A673 (cell line): ENCODE measurements around the gene TBPL1. TPM values are rescaled to one million over a fixed set of nuclear protein-coding genes. Genes with fewer than 3 reads are reported as not detected.

Source experiments
- BruUV-seq: library from RNA; stranded (reverse); fragments of 400-500 nt; replicated peaks from 2 replicates; lab custom pipeline; 2021; lab: Mats Ljungman, UMichigan
- CTCF ChIA-PET: fragments of 300-600 bp; sonication (Branson Sonifier 250); formaldehyde crosslinking; loops from one replicate; lab custom pipeline; 2022; ENCODE audit warnings: antibody characterized with exemption; lab: Charles Lee
- POLR2A ChIA-PET: fragments of 300-600 bp; sonication (Branson Sonifier 250); formaldehyde crosslinking; loops from one replicate; lab custom pipeline; 2022; ENCODE audit warnings: antibody characterized with exemption; ENCODE audit not compliant: low non-redundant PET; lab: Charles Lee
- DNase-seq: peaks from one replicate; pipeline ENCODE4 v3.0.0-alpha.2; 2015; ENCODE audit warnings: low spot score
- H3K27ac ChIP-seq: fragments of 200-600 bp; sonication (generic); 2 replicates; pipeline ENCODE4 v1.5.1; 2016; ENCODE audit warnings: mixed run types, low read depth, mild to moderate bottlenecking, mixed read lengths, antibody characterized with exemption, low read length; ENCODE audit not compliant: poor library complexity, severe bottlenecking
- H3K27me3 ChIP-seq: fragments of 200-600 bp; sonication (generic); replicated peaks from 2 replicates; pipeline ENCODE4 v1.6.1; 2017; ENCODE audit warnings: mixed run types, low read depth, mild to moderate bottlenecking, mixed read lengths, antibody characterized with exemption, low read length; ENCODE audit not compliant: insufficient read depth, poor library complexity
- H3K36me3 ChIP-seq: fragments of 200-600 bp; sonication (generic); 2 replicates; pipeline ENCODE4 v1.6.1; 2016; ENCODE audit warnings: mixed run types, mild to moderate bottlenecking, mixed read lengths, antibody characterized with exemption, low read length; ENCODE audit not compliant: insufficient read depth, poor library complexity, severe bottlenecking
- H3K4me1 ChIP-seq: fragments of 200-600 bp; sonication (generic); 2 replicates; pipeline ENCODE4 v1.6.1; 2017; ENCODE audit warnings: mixed run types, mild to moderate bottlenecking, mixed read lengths, antibody characterized with exemption, low read length; ENCODE audit not compliant: insufficient read depth, poor library complexity, severe bottlenecking
- H3K4me3 ChIP-seq: fragments of 200-600 bp; sonication (generic); 2 replicates; pipeline ENCODE4 v1.5.1; 2016; ENCODE audit warnings: low read depth, mixed run types, mild to moderate bottlenecking, mixed read lengths, low read length; ENCODE audit not compliant: poor library complexity, severe bottlenecking
- H3K9me3 ChIP-seq: fragments of 200-600 bp; sonication (generic); 2 replicates; pipeline ENCODE4 v1.6.1; 2016; ENCODE audit warnings: mixed run types, low read depth, mild to moderate bottlenecking, mixed read lengths, antibody characterized with exemption, low read length; ENCODE audit not compliant: poor library complexity, severe bottlenecking
- EZH2 ChIP-seq: fragments of 200-600 bp; sonication (generic); IDR thresholded peaks from 2 replicates; pipeline ENCODE4 v1.6.1; 2017; ENCODE audit warnings: borderline replicate concordance, low read depth, mild to moderate bottlenecking, mixed read lengths, antibody characterized with exemption, low read length; ENCODE audit not compliant: poor library complexity, severe bottlenecking
- intact Hi-C: fragments of 100-400 bp; cut with micrococcal nuclease; formaldehyde crosslinking; loops from one replicate; pipeline ENCODE4 v1.10.0; 2022; ENCODE audit not compliant: unreplicated experiment
- total RNA-seq: library from RNA; stranded (reverse); gene quantifications from 2 replicates; pipeline ENCODE4 v1.2.3, GENCODE V29; 2021
- TF ChIP-seq, protein P1 (sequence below): fragments of 300-800, 200-600 bp; sonication (generic); conservative IDR thresholded peaks from 2 replicates; pipeline ENCODE4 v1.5.1; 2017; ENCODE audit warnings: low read depth, mild to moderate bottlenecking, antibody characterized with exemption, low read length, moderate library complexity, mixed read lengths

Gene TBPL1
- total RNA-seq, 1 experiment from 2014 or later = 46.3 TPM

DNA sequence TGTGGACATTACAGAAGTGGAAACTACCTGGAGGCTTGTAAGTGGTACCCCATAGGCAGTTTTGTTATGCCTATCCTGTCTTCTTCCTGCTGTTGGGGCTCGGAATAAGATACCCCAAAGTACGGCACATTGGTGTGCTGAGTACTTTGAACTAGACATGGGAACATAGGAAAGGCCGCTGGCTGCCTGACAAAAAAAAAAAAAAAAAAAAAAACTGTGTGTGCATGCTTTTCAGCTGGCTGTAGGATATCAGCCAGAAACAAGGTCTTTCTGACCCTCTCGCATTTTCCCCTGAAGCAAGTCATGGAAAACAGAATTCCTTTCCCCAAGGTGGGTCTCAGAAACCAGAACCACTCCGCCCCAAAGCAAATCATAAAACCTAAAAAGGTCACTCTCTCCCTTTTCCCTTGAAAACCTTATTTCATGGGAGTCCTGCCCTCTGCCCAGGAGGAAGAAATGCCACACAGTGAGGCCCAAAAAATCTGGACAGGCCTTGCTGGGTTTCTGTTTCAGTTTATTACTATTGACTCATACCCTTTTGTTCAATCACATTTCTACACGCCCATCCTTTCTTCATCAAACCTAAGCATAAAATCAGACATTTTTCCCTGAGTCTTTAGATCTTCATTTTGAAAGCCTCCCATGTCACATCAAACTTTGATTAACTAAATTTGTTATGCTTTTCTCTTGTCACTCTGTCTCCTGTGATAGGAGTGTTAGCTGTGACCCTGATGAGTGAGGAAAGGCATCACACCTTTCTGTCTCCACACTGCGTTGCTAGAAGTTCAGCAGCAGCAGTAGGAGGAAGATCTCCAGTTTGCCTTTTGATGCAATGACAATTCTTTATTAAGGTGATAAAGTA lies 82.2 kb downstream of the TBPL1 start:
- CTCF ChIA-PET = no interaction called here
- Histone ChIP-seq H3K4me3 (no peak overlapping the region), H3K4me1 (no peaks in the 10 kb centered on the region), H3K27me3 (no peaks in the 10 kb centered on the region), H3K27ac (no peak overlapping the region), H3K9me3 (no peaks in the 10 kb centered on the region), H3K36me3 (no peaks in the 10 kb centered on the region)
- intact Hi-C loops = no loop called here
- POLR2A ChIA-PET = no interaction called here
- TF ChIP-seq, protein P1, sequence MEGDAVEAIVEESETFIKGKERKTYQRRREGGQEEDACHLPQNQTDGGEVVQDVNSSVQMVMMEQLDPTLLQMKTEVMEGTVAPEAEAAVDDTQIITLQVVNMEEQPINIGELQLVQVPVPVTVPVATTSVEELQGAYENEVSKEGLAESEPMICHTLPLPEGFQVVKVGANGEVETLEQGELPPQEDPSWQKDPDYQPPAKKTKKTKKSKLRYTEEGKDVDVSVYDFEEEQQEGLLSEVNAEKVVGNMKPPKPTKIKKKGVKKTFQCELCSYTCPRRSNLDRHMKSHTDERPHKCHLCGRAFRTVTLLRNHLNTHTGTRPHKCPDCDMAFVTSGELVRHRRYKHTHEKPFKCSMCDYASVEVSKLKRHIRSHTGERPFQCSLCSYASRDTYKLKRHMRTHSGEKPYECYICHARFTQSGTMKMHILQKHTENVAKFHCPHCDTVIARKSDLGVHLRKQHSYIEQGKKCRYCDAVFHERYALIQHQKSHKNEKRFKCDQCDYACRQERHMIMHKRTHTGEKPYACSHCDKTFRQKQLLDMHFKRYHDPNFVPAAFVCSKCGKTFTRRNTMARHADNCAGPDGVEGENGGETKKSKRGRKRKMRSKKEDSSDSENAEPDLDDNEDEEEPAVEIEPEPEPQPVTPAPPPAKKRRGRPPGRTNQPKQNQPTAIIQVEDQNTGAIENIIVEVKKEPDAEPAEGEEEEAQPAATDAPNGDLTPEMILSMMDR = no peak
- TF ChIP-seq EZH2 = no peak
- no TSS peak for BruUV-seq
- no peak for DNase-seq

DNA sequence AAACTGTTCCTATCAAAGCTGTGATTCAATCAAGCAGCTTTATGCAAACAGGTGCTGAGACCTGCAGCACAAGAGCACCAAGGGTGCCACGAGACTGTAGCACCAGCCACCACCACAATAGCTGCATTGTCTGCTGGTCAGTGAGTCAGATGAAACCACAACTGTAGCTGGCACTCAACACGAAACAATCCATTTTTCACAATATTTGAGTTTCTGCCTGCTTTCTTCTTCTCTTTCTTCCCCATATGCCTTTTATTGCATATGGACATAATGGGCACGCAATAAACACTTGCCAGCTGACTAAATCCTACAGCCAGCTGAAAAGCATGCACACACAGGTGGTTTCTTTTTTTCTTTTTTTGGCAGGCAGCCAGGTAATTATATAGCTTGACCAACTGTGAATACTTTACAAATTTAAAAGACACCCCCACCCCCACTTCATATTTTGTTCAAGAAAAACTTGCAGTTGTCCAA lies 82.8 kb downstream of the TBPL1 start:
- Histone ChIP-seq H3K27me3 (no peaks in the 10 kb centered on the region), H3K36me3 (no peaks in the 10 kb centered on the region), H3K4me3 (no peak overlapping the region), H3K9me3 (no peaks in the 10 kb centered on the region), H3K4me1 (no peaks in the 10 kb centered on the region), H3K27ac (no peak overlapping the region)
- intact Hi-C loops = no loop called here
- no peak for TF ChIP-seq EZH2
- CTCF ChIA-PET = no interaction called here
- BruUV-seq = no TSS peak
- DNase-seq = no peak
- POLR2A ChIA-PET = no interaction called here

DNA sequence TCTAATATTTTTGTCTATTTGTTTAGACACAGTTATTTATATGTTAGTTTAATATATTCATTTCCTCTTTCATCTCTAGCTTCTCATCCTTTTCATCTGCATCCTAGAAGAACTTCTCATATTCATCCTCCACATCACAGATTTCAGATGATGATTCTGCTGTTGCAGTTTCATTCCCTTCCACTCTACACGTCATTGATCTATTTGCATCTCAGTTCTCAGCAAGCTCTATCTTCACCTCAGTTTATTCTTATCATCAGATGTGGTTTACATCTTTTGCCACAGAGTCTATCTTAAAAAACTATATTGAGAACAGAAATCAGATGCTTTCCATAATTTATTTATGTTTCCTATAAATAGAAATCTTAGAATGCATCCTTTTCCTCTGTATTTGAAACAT lies 86.1 kb downstream of the TBPL1 start:
- intact Hi-C loops = no loop called here
- ChIA-PET POLR2A (no interaction called here), CTCF (no interaction called here)
- TF ChIP-seq, protein P1 = no peak
- no peak for TF ChIP-seq EZH2
- Histone ChIP-seq H3K27me3 (no peaks in the 10 kb centered on the region), H3K9me3 (no peaks in the 10 kb centered on the region), H3K4me3 (no peak overlapping the region), H3K27ac (no peak overlapping the region), H3K36me3 (no peaks in the 10 kb centered on the region), H3K4me1 (no peaks in the 10 kb centered on the region)
- no TSS peak for BruUV-seq
- no peak for DNase-seq

Other genes with a start within 250 kb of the TBPL1 start
- not detected in 2 replicates for gene TCF21, start 64.1 kb upstream of the TBPL1 start, total RNA-seq
- gene SLC2A12, start 99.4 kb downstream of the TBPL1 start, total RNA-seq = 0.42 TPM in 1 of 2 replicates, not detected in the other